ENCODE data around the gene ATRIP.

Gene ATRIP

GRCh38 chr3:48505968-48506504, 59.5 kb downstream of the ATRIP start:
- DNase-seq, result no peak

- DNase-seq, result no peak
Measured at GRCh38 chr3:48507256-48508061, 60.9 kb downstream of the ATRIP start.

- DNase-seq, result no peak
Measured at GRCh38 chr3:48511551-48511950, 65.0 kb downstream of the ATRIP start.

- no peak for DNase-seq
Measured at GRCh38 chr3:48514431-48515227, 68.1 kb downstream of the ATRIP start.
